ENCODE data around the gene DGKZ.

GRCh38 chr11:46343520-46343919 is 3.7 kb upstream of the DGKZ start:
- TF ChIP-seq CTCF (IDR thresholded peaks at IDR 0.05) (no peak), POLR2A (IDR thresholded peaks at IDR 0.05) (no peak)
